GM18519 (cell line): Measurements from ENCODE around the gene BCL11A.

Source experiments
- ATAC-seq: cut with Tn5 transposase; IDR thresholded peaks from one replicate; pipeline ENCODE4 v1.9.1; 2021; ENCODE audit warnings: mild to moderate bottlenecking, moderate library complexity; ENCODE audit not compliant: unreplicated experiment, low FRiP score

The BCL11A gene

DNA sequence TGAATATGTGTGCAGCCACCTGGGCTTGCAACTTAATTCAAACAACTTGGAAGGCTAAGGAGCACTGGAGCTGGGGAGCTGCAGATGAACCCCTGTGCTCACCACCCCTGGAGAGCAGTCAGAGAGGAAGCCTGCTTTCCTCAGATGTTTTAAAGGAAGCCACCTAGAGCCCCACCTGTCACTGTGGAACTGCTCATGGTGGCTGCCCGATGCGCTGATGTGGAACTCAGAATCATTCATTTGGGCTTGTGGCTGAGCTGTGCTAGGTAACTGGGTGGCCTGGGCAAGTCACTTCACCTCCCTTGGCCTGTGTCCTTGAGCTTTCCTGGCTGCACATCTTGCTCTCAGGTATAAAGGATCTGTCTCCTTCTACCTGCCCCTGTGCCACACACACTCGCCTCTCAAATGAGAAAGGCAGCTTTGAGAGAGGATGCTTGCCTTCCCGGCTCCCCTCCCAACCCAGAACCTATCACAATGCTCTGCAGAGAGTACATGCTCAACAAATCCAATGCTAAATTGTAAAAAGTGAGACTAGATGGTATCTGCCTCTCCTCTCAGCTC lies 41.3 kb downstream of the BCL11A start:
- peak; percentile 23 for ATAC-seq

DNA sequence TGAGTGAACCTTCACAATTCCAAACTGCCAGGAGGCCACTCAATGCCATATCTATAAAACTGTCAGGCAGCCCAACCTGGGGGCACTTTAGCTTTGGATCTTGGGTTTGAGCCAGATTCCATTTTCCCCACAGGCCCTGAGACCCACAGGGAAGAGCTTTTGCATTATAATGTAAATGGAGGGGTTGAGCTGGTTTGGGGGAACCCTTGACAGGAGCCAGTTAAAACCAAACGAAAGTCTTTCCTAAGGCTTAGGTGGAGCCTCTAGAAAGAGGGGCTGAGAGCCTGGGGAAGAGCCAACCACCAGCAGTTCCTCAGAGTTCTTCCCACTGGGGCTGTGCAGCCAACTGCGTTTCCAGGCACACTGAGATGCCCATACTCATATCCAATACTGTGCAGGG lies 42.7 kb downstream of the BCL11A start:
- ATAC-seq: no peak

DNA sequence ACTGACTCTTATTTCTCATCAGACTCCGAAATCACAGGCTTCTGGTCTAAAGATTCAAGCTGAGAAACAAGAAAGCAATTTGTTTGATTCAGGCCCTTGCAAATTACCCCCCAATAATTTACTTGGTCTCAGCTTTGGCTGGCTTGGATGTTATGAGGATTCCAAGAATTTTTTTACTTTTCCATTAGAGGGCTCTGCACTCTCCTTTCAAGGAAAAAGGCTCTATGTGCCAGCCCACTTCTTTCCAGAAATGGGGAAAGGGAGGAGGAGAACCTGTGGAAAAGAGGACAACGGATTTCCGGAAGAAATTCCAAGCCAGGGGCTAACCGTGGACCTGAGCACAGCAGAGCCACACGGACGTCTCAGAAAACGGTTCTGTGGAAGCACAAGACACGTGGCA lies 44.4 kb downstream of the BCL11A start:
- no peak for ATAC-seq

DNA sequence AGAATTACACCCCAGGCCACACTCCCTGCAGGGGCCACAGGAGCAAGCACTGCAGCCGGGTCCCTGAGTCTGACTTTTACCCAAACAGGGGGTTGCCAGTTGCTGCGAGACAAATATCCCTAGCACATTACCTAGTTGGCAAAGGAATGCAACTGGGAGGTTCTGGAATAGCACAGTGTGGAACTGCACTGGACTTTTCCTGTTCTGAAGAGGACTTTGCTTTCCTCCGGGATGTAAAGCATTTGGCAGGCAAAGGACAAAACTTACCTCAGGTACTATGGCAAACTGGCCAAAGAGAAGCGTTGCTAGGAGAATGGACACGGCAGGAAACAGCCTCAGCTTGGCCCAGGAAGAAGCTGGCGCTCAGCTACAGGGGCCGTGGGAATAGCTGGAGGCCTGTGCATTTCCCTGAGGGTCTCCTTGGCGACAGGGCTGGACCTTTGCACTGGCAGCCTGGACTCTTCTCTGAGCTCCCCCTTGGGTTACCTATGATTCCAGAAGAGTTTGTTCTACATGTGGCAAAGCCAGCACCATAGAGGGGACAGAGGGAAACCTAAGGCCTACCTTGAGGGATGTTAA lies 45.0 kb downstream of the BCL11A start:
- no peak for ATAC-seq

DNA sequence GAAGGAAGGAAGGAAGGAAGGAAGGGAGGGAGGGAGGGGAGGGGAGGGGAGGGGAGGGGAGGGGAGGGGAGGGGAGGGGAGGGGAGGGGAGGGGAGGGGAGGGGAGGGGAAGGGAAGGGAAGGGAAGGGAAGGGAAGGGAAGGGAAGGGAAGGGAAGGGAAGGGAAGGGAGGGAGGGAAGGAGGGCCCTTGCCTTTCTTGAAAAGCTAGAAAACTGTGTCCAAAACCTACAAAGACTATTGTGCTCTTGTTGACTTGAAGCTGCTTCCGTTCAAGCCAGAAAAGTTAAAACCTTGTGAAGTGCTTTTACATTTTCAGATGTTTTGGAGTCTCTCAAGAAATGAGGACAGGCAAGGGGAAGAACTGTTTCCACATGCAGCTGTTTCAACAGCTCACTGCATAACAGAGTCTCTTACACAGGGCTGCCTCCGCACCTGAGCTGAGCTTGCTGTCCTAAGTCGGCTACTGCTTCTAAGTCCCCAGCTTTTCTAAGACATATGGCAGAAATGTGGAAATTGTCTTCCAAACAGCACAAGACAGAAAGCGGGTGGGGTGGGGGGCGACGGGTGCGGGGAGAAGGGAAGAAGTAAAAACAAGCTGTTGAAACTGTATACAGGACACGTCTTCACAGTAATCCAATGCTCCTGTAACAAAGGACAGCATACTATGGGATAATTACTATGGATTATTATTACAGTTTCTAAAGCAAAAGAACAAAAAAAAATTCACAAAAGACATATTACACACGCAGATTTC lies 46.1 kb downstream of the BCL11A start:
- no peak for ATAC-seq

DNA sequence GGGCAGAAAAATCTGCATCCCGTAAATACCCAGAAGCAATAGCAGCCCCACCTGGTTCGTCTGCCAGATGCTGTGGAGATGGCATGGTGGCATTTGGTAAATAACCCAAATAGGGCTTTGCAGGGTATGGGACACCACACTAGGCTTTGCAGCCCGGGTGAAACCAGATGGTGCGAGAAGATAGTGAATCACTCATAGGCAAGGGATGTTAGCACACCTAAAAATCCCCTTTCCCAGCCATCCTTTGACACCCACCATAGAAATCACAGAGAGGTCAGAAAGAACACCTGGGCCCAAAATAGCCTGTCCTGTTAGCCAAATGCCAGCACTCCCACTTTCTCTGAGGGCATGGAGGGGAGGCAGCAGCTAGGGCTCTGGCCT lies 47.6 kb downstream of the BCL11A start:
- ATAC-seq: no peak

DNA sequence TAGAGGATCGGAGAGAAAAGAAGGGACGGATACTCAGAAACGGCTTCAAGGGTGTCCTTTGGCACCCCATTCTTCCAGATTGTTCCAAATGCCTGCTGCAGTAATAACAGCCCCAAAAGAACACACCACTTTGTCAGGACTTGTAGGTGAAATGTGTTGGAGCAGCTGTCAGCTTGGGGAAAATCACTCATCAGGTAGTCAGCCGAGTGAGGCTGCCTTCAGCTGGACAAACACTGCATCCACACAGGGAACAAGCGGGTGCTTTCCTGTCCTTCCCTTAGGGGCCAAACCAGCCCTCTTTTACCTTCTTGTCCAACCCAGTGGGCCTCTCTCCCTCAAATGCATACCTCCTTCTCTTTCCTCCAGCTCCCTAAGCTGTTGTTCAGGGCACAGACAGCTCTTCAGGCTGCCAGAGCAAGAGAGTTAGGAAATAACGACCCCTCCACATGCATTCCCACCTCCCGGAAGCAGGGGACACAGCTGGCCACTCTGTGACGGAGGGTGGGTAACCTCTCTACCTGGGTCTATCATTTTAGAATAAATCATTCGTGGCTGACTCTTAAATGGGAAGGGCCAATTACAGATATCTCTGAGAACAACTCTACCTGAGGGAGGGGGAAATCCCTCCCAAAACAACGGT lies 48.1 kb downstream of the BCL11A start:
- ATAC-seq: no peak

DNA sequence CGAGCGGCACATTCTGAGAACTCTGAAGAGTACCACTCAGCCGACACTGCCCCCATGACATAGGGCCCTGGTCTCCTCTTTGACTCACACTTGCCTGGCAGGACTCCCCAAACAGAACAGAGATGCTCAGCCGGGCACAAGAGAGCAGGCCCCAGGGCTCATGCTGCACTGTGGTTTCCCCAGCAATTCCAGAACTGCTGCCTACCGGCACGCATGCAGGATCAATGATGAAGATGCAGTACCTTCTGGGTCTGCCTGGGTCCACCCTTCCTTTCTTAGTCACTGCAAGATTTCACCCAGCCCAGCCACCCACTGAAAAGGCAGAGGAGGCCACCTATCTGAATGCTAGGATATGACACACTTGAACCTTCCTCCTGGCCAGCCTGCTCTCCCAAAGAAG lies 49.4 kb downstream of the BCL11A start:
- ATAC-seq: no peak

DNA sequence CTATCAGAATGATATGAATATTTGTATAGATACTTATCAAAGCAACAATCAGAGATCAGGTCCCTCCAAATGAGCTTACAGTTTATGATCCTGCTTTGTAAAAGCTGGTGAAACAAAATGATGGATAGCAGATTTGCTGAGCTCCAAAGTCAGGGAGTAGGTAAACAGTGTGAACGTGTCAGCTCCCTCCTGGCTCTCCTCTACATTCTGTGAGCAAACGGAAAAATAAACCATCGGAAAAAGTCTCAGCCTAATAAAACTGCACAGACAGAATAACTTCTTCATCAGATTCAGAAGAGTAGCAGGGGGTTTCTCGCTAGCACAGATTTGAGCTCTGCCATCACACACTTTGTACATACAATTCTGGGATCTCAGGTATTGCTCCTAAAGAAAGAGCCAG lies 51.3 kb downstream of the BCL11A start:
- ATAC-seq: no peak

DNA sequence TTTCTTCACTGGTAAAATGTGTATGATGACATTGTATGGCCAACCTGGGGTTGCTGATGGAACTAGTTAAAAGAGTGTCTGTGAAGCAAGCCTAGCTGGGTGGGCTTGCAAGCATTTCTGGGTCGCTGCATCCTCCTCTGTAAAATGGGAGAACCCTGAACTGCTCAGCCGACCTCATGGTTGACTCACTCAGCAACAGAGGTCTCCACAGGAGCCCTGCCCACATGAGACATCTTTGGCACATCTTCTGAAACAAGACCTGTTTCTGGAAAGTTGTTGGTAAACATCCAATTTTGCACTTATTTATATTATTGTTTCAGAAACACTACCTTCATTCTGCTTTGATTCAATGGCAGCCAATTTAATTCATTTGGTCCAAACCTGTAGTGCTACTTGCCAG lies 52.6 kb downstream of the BCL11A start:
- ATAC-seq: no peak

DNA sequence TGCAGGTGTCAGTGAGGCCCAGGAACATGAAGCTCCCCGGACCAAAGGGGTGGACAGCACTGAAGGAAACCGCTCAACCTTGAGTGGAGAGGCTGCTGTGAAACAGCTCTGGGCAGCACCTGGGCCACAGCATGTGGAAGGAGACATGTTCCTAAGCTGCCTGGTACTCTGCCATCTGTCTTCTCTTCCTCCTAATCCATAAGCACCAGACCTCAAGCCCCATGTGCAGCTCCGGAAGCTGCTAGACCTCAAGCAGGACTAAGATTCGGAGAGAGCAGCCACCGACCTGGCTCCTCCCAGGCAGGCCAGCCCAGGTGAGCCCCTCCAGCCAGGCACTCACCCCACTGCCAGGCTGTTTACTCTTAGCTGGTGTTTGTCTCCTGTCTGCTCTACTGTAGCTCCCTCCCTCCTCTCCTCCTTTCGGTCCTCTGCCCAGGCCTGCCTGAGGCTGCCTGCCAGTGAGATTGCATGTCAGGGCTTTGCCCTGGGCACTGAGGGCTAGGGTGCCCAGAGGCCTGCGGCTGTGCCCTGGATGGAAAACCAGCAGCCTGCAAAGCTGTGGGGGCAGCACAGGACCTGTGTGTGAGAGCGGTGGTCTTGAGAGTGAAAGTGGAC lies 53.7 kb downstream of the BCL11A start:
- no peak for ATAC-seq

DNA sequence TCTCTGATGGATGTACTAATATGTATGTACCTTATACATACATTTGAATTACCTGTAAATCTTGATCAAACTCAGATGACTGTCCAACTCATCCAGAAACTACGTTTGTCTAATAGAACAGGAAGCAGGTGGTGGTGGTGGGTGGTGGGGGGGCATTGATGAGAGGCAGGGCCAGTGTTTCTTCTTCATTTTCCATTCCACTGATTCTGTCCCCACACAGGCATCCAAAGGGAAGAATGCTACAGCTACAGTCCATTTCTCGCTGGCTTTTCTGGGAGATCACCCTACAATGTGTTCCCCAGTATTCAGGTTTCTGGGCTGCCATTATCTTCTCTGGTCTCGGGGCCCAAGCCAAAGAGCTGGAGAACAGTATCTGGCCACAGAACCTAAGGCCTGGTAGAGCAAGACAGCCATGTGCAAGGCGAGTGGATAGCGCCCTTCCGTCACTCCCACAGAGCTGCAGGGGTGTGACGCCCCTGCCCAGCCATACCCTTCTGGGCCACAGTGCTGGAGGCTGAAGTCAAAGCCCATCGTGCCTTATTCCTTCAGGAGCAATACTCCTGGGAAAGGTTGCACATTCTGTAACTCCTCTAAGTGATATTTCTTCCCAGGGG lies 54.5 kb downstream of the BCL11A start:
- peak; percentile 45 for ATAC-seq

DNA sequence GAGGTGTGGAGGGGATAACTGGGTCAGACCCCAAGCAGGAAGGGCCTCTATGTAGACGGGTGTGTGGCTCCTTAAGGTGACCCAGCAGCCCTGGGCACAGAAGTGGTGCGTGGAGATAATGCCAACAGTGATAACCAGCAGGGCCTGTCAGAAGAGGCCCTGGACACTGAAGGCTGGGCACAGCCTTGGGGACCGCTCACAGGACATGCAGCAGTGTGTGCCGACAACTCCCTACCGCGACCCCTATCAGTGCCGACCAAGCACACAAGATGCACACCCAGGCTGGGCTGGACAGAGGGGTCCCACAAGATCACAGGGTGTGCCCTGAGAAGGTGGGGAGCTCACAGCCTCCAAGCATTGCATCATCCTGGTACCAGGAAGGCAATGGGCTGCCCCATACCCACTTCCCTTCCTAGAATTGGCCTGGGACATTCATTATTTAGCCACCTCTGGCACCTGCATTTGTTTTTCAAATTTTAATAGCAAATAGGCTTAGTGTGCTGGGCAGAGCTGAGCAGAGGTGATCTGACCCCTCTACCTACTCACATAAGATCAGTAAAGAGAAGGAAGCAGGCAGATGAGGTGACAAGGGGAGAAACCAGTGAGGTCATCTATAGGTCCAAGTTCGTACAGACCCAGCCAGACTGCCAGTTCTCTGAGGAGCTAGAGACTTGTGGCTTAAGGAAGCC lies 55.2 kb downstream of the BCL11A start:
- peak; percentile 32 for ATAC-seq

DNA sequence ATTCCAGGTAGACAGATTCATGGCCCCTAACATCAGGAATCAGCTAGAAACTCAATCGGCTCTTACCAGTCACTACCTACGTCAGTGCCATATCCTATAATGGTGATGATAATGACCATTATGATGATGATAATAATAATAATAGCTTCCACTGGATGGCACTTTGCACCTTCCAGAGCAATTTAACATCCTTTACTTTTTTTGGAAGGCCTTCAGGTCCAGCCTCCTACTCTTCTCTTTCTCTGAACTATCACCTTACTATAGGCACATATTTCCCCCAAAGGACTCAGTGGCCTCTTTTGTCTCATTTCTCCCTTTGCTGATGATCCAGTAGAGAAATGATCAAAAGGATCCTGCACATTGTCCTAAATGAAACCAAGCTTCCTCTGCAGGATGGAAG lies 56.0 kb downstream of the BCL11A start:
- ATAC-seq: no peak

DNA sequence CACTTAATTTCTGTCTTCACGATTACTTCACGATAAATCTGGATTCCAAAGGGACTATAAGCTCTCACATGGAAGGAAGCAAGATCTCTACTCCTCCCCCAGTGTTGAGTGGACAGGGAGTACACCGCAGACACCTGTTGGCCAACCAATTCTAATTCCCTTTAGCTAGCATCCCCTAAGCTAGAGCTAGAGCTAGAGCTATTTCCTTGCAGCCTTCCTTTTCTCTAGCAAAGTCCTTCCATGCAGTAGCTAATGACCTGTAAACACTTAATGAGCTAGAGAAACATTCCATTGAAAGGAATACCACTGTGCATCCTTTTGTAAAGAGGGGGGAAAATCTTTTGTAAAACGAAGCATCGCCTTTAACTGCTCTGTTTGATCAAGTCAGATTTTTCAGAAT lies 56.5 kb downstream of the BCL11A start:
- ATAC-seq: no peak

DNA sequence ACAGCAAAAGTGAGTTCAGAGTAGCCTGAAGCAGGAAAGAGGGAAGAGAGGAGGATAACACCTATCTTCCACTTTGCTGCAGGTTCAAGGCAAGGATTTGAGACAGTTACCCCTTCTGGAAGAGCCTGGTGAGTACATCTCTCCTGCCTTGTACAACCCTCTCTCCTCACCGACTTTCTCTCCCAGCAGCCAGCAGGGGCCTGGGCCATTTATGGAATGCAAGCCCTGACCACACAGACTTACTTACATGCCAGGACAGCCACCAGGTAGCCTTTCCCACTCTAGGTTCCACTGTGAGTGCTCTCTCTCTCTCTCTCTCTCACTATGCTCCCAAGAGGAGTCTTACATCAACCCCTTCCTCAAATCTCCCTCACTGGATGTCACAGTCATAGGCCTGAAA lies 57.0 kb downstream of the BCL11A start:
- no peak for ATAC-seq

DNA sequence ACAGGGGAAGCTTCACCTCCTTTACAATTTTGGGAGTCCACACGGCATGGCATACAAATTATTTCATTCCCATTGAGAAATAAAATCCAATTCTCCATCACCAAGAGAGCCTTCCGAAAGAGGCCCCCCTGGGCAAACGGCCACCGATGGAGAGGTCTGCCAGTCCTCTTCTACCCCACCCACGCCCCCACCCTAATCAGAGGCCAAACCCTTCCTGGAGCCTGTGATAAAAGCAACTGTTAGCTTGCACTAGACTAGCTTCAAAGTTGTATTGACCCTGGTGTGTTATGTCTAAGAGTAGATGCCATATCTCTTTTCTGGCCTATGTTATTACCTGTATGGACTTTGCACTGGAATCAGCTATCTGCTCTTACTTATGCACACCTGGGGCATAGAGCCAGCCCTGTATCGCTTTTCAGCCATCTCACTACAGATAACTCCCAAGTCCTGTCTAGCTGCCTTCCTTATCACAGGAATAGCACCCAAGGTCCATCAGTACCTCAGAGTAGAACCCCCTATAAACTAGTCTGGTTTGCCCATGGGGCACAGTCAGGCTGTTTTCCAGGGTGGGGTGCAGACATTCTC lies 58.3 kb downstream of the BCL11A start:
- ATAC-seq: no peak

DNA sequence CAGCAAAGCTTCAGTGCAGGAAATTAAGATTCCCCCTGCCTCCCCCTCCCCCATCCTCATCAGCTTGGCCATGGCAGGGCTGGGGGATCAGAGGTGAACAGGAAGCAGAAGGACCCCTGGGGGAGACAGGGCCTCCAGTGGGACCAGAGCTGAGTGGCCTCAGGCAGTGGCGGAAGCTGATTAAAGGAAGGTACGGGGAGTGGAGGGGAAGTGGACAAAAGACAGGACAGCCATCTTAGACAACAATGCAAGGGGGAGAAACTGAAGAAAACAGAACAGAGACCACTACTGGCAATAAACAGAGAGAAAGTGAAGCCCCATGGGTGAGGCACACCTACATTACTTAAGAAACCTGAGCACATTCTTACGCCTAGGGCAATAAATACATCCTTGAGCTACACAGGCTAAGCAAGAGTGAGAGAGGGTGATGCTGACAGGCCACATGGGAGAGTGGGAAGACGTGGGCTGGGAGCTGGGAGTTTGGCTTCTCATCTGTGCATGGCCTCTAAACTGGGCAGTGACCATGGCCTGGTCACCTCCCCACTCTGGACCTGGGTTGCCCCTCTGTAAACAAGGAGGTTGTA lies 59.6 kb downstream of the BCL11A start:
- ATAC-seq: no peak

DNA sequence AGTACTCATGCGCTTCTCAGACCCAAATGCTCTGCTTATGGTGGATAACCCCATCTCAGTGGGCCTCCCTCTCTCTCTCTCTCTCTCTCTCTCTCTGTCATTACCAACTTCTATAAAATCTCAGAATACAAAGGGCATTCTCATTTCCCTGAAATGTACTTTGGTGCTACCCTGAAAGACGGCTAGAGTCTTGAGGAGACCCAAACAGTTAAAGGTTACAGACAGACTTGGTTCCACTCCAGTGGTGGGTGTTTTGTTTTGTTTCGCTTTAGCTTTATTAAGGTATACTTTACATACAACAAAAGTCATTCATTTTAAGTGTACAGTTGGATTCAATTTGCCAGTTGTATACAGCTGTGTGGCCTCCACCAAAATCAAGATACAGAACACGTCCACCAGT lies 60.9 kb downstream of the BCL11A start:
- ATAC-seq: no peak

DNA sequence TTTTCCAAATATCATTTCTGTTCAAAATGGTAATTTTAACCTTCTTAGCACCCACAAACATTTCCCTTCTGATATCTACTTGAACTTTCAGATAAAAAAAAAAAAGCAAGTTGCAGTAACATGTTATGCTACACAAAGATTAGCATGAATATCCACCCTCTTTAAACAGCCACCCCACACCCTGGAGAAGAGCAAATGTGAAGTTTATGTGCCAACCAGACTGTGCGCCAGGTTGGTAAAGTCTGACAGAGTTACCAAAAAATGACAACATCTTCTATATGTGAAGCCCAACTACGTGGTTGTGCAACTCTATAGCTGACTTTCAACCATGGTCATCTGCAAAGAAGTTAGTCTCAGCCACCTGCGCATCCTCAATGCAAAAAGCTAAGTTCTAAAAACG lies 62.6 kb downstream of the BCL11A start:
- ATAC-seq: no peak
